Activated T-helper 1 cell treated with anti-CD3 and anti-CD28 coated beads, Interleukin-12 subunit alpha, Interleukin-12 subunit beta, Interleukin-2, Interleukin-4 antibody, amounts not matched to agents 30 ng/mL and 10 ng/mL and 1 ng/mL, durations not matched to agents 14 hours and 24 hours and 36 hours (primary cell): ENCODE measurements around the gene GADD45G. TPM values are rescaled to one million over a fixed set of nuclear protein-coding genes. Genes with fewer than 3 reads are reported as not detected.

Experiments used
- DNase-seq: peaks from one replicate; pipeline ENCODE4 v3.0.0; 2021; ENCODE audit warnings: low spot score
- H3K27ac Mint-ChIP-seq: one replicate; pipeline ENCODE4 v1.8.0; 2021; ENCODE audit warnings: mild to moderate bottlenecking, mixed read lengths
- H3K27me3 Mint-ChIP-seq: one replicate; pipeline ENCODE4 v1.8.0; 2022; ENCODE audit warnings: mild to moderate bottlenecking, moderate library complexity, mixed read lengths; ENCODE audit not compliant: insufficient read depth
- H3K36me3 Mint-ChIP-seq: one replicate; pipeline ENCODE4 v1.8.0; 2021; ENCODE audit warnings: low read depth, mixed read lengths
- H3K4me1 Mint-ChIP-seq: one replicate; pipeline ENCODE4 v1.8.0; 2021; ENCODE audit warnings: low read depth, mixed read lengths
- H3K4me3 Mint-ChIP-seq: one replicate; pipeline ENCODE4 v1.8.0; 2021; ENCODE audit warnings: mild to moderate bottlenecking, moderate library complexity, mixed read lengths
- H3K9me3 Mint-ChIP-seq: one replicate; pipeline ENCODE4 v1.8.0; 2021; ENCODE audit warnings: mixed read lengths
- intact Hi-C: fragments of 100-400 bp; cut with micrococcal nuclease; formaldehyde crosslinking; loops from one replicate; pipeline ENCODE4 v1.15.1; 2024
- total RNA-seq: library from RNA; stranded (reverse); gene quantifications from 2 replicates; pipeline ENCODE4 v1.2.3, GENCODE V29; 2022

GADD45G gene
- total RNA-seq, 1 donor from 2014 or later: 37.2 TPM

- Mint-ChIP-seq H3K27ac (peak overlapping the region; percentile 90), H3K4me3 (peak overlapping the region; percentile 92), H3K4me1 (peaks cover 40% of the 10 kb centered on the region), H3K27me3 (peaks cover 2% of the 10 kb centered on the region), H3K36me3 (peaks cover 29% of the 10 kb centered on the region), H3K9me3 (no peaks in the 10 kb centered on the region)
- peak; percentile 33 for DNase-seq
- intact Hi-C loops: loop anchor here (2.0 kb wide), 1 partner anchor 50 kb away; no protein-coding TSS in a partner anchor
These were observed 2.0 kb downstream of the GADD45G start for GRCh38 chr9:89606624-89607311.

GRCh38 chr9:89608641-89609335 is 4.0 kb downstream of the GADD45G start:
- Mint-ChIP-seq H3K36me3 (peaks cover 29% of the 10 kb centered on the region), H3K9me3 (no peaks in the 10 kb centered on the region), H3K4me1 (peaks cover 41% of the 10 kb centered on the region), H3K27me3 (no peaks in the 10 kb centered on the region), H3K27ac (no peak overlapping the region), H3K4me3 (no peak overlapping the region)
- intact Hi-C loops: no loop called here
- DNase-seq: no peak

GRCh38 chr9:89609426-89610006 is 4.7 kb downstream of the GADD45G start:
- H3K4me1 Mint-ChIP-seq: peaks cover 44% of the 10 kb centered on the region
- H3K9me3 Mint-ChIP-seq: no peaks in the 10 kb centered on the region
- H3K27ac Mint-ChIP-seq: no peak overlapping the region
- H3K4me3 Mint-ChIP-seq: peak overlapping the region; percentile 25
- H3K36me3 Mint-ChIP-seq: peaks cover 29% of the 10 kb centered on the region
- H3K27me3 Mint-ChIP-seq: no peaks in the 10 kb centered on the region
- intact Hi-C loops: no loop called here
- DNase-seq: no peak

- H3K4me3 Mint-ChIP-seq: no peak overlapping the region
- H3K4me1 Mint-ChIP-seq: peaks cover 50% of the 10 kb centered on the region
- H3K9me3 Mint-ChIP-seq: no peaks in the 10 kb centered on the region
- no peak overlapping the region for H3K27ac Mint-ChIP-seq
- no peaks in the 10 kb centered on the region for H3K27me3 Mint-ChIP-seq
- intact Hi-C loops: no loop called here
- no peak for DNase-seq
- peaks cover 27% of the 10 kb centered on the region for H3K36me3 Mint-ChIP-seq
These were observed 5.6 kb downstream of the GADD45G start for GRCh38 chr9:89610391-89610925.

- DNase-seq: no peak
- Mint-ChIP-seq H3K36me3 (peaks cover 19% of the 10 kb centered on the region), H3K27ac (no peak overlapping the region), H3K4me3 (no peak overlapping the region), H3K27me3 (no peaks in the 10 kb centered on the region), H3K4me1 (peaks cover 51% of the 10 kb centered on the region), H3K9me3 (no peaks in the 10 kb centered on the region)
- intact Hi-C loops: no loop called here
These were observed 6.6 kb downstream of the GADD45G start for GRCh38 chr9:89611425-89611824.

GRCh38 chr9:89612566-89613278 is 7.9 kb downstream of the GADD45G start:
- no peaks in the 10 kb centered on the region for H3K9me3 Mint-ChIP-seq
- no peak for DNase-seq
- H3K4me3 Mint-ChIP-seq: no peak overlapping the region
- H3K36me3 Mint-ChIP-seq: peaks cover 6% of the 10 kb centered on the region
- intact Hi-C loops: no loop called here
- no peak overlapping the region for H3K27ac Mint-ChIP-seq
- peaks cover 2% of the 10 kb centered on the region for H3K27me3 Mint-ChIP-seq
- H3K4me1 Mint-ChIP-seq: peaks cover 38% of the 10 kb centered on the region

- H3K9me3 Mint-ChIP-seq: no peaks in the 10 kb centered on the region
- H3K4me1 Mint-ChIP-seq: peaks cover 43% of the 10 kb centered on the region
- H3K27ac Mint-ChIP-seq: no peak overlapping the region
- intact Hi-C loops: no loop called here
- no peaks in the 10 kb centered on the region for H3K36me3 Mint-ChIP-seq
- DNase-seq: no peak
- H3K4me3 Mint-ChIP-seq: no peak overlapping the region
- peaks cover 2% of the 10 kb centered on the region for H3K27me3 Mint-ChIP-seq
These were observed 9.4 kb downstream of the GADD45G start for GRCh38 chr9:89613912-89614892.

- peaks cover 2% of the 10 kb centered on the region for H3K27me3 Mint-ChIP-seq
- H3K27ac Mint-ChIP-seq: no peak overlapping the region
- intact Hi-C loops: no loop called here
- no peak for DNase-seq
- H3K36me3 Mint-ChIP-seq: no peaks in the 10 kb centered on the region
- no peaks in the 10 kb centered on the region for H3K9me3 Mint-ChIP-seq
- no peak overlapping the region for H3K4me3 Mint-ChIP-seq
- peaks cover 44% of the 10 kb centered on the region for H3K4me1 Mint-ChIP-seq
These were observed 10.8 kb downstream of the GADD45G start for GRCh38 chr9:89615661-89616060.

- Mint-ChIP-seq H3K27me3 (peaks cover 2% of the 10 kb centered on the region), H3K4me1 (peaks cover 44% of the 10 kb centered on the region), H3K36me3 (no peaks in the 10 kb centered on the region), H3K27ac (no peak overlapping the region), H3K4me3 (no peak overlapping the region), H3K9me3 (no peaks in the 10 kb centered on the region)
- no peak for DNase-seq
- intact Hi-C loops: no loop called here
These were observed 11.6 kb downstream of the GADD45G start for GRCh38 chr9:89616411-89616810.

GRCh38 chr9:89617978-89618377 is 13.2 kb downstream of the GADD45G start:
- intact Hi-C loops: no loop called here
- peaks cover 2% of the 10 kb centered on the region for H3K27me3 Mint-ChIP-seq
- H3K36me3 Mint-ChIP-seq: no peaks in the 10 kb centered on the region
- no peaks in the 10 kb centered on the region for H3K9me3 Mint-ChIP-seq
- H3K4me3 Mint-ChIP-seq: no peak overlapping the region
- H3K27ac Mint-ChIP-seq: no peak overlapping the region
- DNase-seq: no peak
- H3K4me1 Mint-ChIP-seq: peaks cover 46% of the 10 kb centered on the region

- Mint-ChIP-seq H3K36me3 (no peaks in the 10 kb centered on the region), H3K4me1 (peaks cover 36% of the 10 kb centered on the region), H3K27me3 (peaks cover 2% of the 10 kb centered on the region), H3K9me3 (no peaks in the 10 kb centered on the region), H3K4me3 (no peak overlapping the region), H3K27ac (no peak overlapping the region)
- intact Hi-C loops: no loop called here
- no peak for DNase-seq
These were observed 14.2 kb downstream of the GADD45G start for GRCh38 chr9:89619019-89619418.
